Measurements from ENCODE around the gene RAP1GAP2.

DNA sequence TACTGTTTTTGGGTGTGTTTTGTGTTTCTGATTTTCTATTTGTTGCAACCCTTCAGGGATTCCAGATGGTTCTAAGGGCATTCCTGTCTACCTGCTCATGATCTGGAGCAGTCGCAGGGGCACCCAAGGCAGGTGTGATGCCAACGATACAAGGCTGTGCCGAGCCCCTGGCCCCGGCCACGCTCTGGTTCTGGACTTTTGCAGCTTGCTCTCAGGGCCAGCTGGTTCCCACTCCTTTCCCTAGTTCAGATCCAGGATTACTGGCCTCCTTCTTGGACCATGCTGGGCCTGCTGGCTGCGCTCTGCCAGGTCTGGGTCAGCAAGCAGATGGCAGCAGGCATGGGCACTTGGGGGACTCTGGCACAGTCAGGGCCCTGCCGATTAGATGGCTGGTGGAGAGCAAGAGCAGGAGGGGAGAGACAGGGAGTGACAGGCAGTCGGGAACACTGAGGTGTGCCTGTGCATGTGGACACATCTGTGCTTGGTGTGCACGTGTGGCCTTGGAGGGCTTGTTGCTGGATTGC, 15.2 kb upstream of the RAP1GAP2 start:
- TF ChIP-seq TARDBP (IDR thresholded peaks at IDR 0.05) (no peak), ZNF384 (IDR thresholded peaks at IDR 0.05) (no peak), FOXK2 (IDR thresholded peaks at IDR 0.05) (no peak)

All from HEK293T (cell line).